ENCODE measurements around the gene CD99. TPM values are rescaled to one million over a fixed set of nuclear protein-coding genes. Genes with fewer than 3 reads are reported as not detected.

Gene CD99
- total and polyA plus RNA-seq, 2 of the 13 experiments (the other 11 are each of a cell fraction or from before 2014, with no cell fraction given), result 78.8 to 111 TPM

DNA sequence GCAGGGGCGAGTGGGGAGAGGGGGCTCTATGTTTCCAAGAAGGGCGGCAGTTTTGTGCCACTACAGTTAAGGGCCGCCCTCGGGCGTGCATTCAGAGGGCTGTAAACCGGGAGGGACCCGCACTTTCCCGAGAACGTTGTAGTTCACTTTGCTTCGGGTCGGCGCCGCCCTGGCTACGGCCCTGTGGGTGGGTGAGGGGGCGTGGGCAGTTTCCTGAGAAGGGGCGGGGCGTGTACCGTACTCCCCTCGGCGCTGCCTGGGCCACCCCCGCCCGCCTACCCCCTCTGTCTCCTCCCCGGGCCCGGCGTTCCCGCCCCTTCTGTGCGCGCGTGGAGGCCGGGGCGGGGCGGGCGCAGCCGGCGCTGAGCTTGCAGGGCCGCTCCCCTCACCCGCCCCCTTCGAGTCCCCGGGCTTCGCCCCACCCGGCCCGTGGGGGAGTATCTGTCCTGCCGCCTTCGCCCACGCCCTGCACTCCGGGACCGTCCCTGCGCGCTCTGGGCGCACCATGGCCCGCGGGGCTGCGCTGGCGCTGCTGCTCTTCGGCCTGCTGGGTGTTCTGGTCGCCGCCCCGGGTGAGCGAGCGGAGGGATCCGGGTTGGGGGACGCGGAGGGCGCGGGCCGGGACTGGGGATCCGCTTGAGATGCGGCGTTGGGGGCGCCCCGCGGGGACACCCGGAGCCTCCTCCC, at the start of gene CD99 (continued):
- no peak for TF ChIP-seq PRDM10 (CRISPR knock-in tag; IDR thresholded peaks at IDR 0.05; ENCODE audit: low read depth)
- TF ChIP-seq ZNF816 (CRISPR knock-in tag; IDR thresholded peaks at IDR 0.05; ENCODE audit: borderline replicate concordance), result 0 out of 2 replicates have a peak, but pooled peaks have one; percentile 21
- TF ChIP-seq, protein P1, sequence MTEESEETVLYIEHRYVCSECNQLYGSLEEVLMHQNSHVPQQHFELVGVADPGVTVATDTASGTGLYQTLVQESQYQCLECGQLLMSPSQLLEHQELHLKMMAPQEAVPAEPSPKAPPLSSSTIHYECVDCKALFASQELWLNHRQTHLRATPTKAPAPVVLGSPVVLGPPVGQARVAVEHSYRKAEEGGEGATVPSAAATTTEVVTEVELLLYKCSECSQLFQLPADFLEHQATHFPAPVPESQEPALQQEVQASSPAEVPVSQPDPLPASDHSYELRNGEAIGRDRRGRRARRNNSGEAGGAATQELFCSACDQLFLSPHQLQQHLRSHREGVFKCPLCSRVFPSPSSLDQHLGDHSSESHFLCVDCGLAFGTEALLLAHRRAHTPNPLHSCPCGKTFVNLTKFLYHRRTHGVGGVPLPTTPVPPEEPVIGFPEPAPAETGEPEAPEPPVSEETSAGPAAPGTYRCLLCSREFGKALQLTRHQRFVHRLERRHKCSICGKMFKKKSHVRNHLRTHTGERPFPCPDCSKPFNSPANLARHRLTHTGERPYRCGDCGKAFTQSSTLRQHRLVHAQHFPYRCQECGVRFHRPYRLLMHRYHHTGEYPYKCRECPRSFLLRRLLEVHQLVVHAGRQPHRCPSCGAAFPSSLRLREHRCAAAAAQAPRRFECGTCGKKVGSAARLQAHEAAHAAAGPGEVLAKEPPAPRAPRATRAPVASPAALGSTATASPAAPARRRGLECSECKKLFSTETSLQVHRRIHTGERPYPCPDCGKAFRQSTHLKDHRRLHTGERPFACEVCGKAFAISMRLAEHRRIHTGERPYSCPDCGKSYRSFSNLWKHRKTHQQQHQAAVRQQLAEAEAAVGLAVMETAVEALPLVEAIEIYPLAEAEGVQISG (CRISPR knock-in tag; IDR thresholded peaks at IDR 0.05), result peak; percentile 49; the same call in 1 of the 2 replicates
- TF ChIP-seq, protein P2, sequence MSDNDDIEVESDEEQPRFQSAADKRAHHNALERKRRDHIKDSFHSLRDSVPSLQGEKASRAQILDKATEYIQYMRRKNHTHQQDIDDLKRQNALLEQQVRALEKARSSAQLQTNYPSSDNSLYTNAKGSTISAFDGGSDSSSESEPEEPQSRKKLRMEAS (IDR thresholded peaks at IDR 0.05), result no peak
- TF ChIP-seq ZBTB7A (CRISPR knock-in tag; IDR thresholded peaks at IDR 0.05), result peak; percentile 8
- peak; percentile 7; the same call in 1 of the 2 replicates for TF ChIP-seq MYC (CRISPR knock-in tag; IDR thresholded peaks at IDR 0.05; ENCODE audit: borderline replicate concordance)
- peak; percentile 75; the same call in 1 of the 2 replicates for TF ChIP-seq MTA1 (CRISPR knock-in tag; IDR thresholded peaks at IDR 0.05; ENCODE audit: borderline replicate concordance)
- TF ChIP-seq TAF1 (CRISPR knock-in tag; IDR thresholded peaks at IDR 0.05), result peak; percentile 54; the same call in 1 of the 2 replicates
- TF ChIP-seq HDAC6 (IDR thresholded peaks at IDR 0.05; ENCODE audit: low read depth, low read length), result no peak
- TF ChIP-seq SNRNP70 (IDR thresholded peaks at IDR 0.05; ENCODE audit: low read depth, low read length), result no peak
- TF ChIP-seq ZFY (CRISPR knock-in tag; IDR thresholded peaks at IDR 0.05), result peak; percentile 77
- TF ChIP-seq, protein P3, sequence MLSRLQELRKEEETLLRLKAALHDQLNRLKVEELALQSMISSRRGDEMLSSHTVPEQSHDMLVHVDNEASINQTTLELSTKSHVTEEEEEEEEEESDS (CRISPR knock-in tag; IDR thresholded peaks at IDR 0.05; ENCODE audit: borderline replicate concordance), result no peak
- TF ChIP-seq PAWR (CRISPR knock-in tag; IDR thresholded peaks at IDR 0.05; ENCODE audit: borderline replicate concordance), result no peak
- TF ChIP-seq HNRNPLL (IDR thresholded peaks at IDR 0.05; ENCODE audit: low read depth, low read length, poor library complexity, severe bottlenecking), result peak; percentile 76
- no peak for TF ChIP-seq SSRP1 (CRISPR knock-in tag; IDR thresholded peaks at IDR 0.05)
- TF ChIP-seq ZNF224 (CRISPR knock-in tag; IDR thresholded peaks at IDR 0.05), result no peak
- no peak for TF ChIP-seq ZZZ3 (CRISPR knock-in tag; IDR thresholded peaks at IDR 0.05; ENCODE audit: borderline replicate concordance)
- 0 out of 2 replicates have a peak, but pooled peaks have one; percentile 17 for TF ChIP-seq ZNF205 (CRISPR knock-in tag; IDR thresholded peaks at IDR 0.05)
- peak; percentile 71 for TF ChIP-seq HDAC1 (CRISPR knock-in tag; IDR thresholded peaks at IDR 0.05)
- no peak for TF ChIP-seq DDIT3 (CRISPR knock-in tag; IDR thresholded peaks at IDR 0.05)
- peak; percentile 38; the same call in 1 of the 2 replicates for TF ChIP-seq THAP7 (CRISPR knock-in tag; IDR thresholded peaks at IDR 0.05)

All from HepG2 (cell line).